IMR-90 (cell line): ENCODE measurements around the gene ADAT1. TPM values are rescaled to one million over a fixed set of nuclear protein-coding genes. Genes with fewer than 3 reads are reported as not detected.

Experiments
- ATAC-seq: fragments of 200-7000 bp; cut with Tn5 transposase; 2 replicates; pipeline ENCODE4 v1.9.1; 2020; ENCODE audit warnings: low read depth, mild to moderate bottlenecking, moderate library complexity
- BruUV-seq: library from RNA; stranded (reverse); fragments of 400-500 nt; replicated peaks from 2 replicates; lab custom pipeline; 2021; lab: Mats Ljungman, UMichigan
- CTCF ChIA-PET: fragments of 300-600 bp; formaldehyde crosslinking; extraction: SDS; loops from one replicate; lab custom pipeline; 2021; ENCODE audit warnings: antibody characterized with exemption; lab: Yijun Ruan, JAX
- POLR2A ChIA-PET: fragments of 300-600 bp; sonication (Branson Sonifier 250); formaldehyde crosslinking; loops from one replicate; lab custom pipeline; 2022; ENCODE audit warnings: antibody characterized with exemption; ENCODE audit not compliant: unreplicated experiment; lab: Charles Lee
- DNase-seq: peaks from one replicate; pipeline ENCODE4 v3.0.0; 2013
- H2AFZ ChIP-seq: replicated peaks from 2 replicates; pipeline ENCODE3; 2013; ENCODE audit warnings: low read length, mild to moderate bottlenecking; ENCODE audit not compliant: poor library complexity
- H2AK5ac ChIP-seq: 2 replicates; pipeline ENCODE4 v1.6.1; 2013; ENCODE audit warnings: low read depth, low read length, inconsistent platforms
- H2AK9ac ChIP-seq: replicated peaks from 2 replicates; pipeline ENCODE3; 2013; ENCODE audit warnings: mild to moderate bottlenecking, low read depth, low read length, moderate library complexity; ENCODE audit not compliant: poor library complexity
- H2BK120ac ChIP-seq: 2 replicates; pipeline ENCODE4 v1.6.1; 2013; ENCODE audit warnings: low read depth, low read length, inconsistent platforms
- H2BK15ac ChIP-seq: 3 replicates; pipeline ENCODE4 v1.6.1; 2013; ENCODE audit warnings: low read depth, low read length, inconsistent platforms
- H2BK20ac ChIP-seq: 2 replicates; pipeline ENCODE4 v1.6.1; 2013; ENCODE audit warnings: low read depth, mild to moderate bottlenecking, inconsistent platforms, low read length, moderate library complexity
- H2BK5ac ChIP-seq: 2 replicates; pipeline ENCODE4 v1.6.1; 2013; ENCODE audit warnings: mild to moderate bottlenecking, low read depth, low read length, inconsistent platforms; ENCODE audit not compliant: poor library complexity, severe bottlenecking
- H3K14ac ChIP-seq: replicated peaks from 2 replicates; pipeline ENCODE4 v1.6.1; 2013; ENCODE audit warnings: low read depth, low read length, inconsistent platforms
- H3K18ac ChIP-seq: 2 replicates; pipeline ENCODE4 v1.6.1; 2013; ENCODE audit warnings: low read depth, low read length, control low read depth
- H3K23ac ChIP-seq: 2 replicates; pipeline ENCODE4 v1.6.1; 2013; ENCODE audit warnings: low read depth, low read length, inconsistent platforms
- H3K27ac ChIP-seq: 2 replicates; pipeline ENCODE4 v1.5.1; 2013; ENCODE audit warnings: mild to moderate bottlenecking, control low read depth, low read length; ENCODE audit not compliant: insufficient read depth
- H3K27me3 ChIP-seq: 2 replicates; pipeline ENCODE4 v1.6.1; 2013; ENCODE audit warnings: low read length; ENCODE audit not compliant: control insufficient read depth, insufficient read depth
- H3K36me3 ChIP-seq: 2 replicates; pipeline ENCODE4 v1.6.1; 2013; ENCODE audit warnings: low read length, mixed read lengths; ENCODE audit not compliant: control insufficient read depth, insufficient read depth
- H3K4ac ChIP-seq: 2 replicates; pipeline ENCODE4 v1.6.1; 2013; ENCODE audit warnings: low read depth, low read length, inconsistent platforms
- H3K4me1 ChIP-seq: 2 replicates; pipeline ENCODE4 v1.6.1; 2013; ENCODE audit warnings: low read length, mixed read lengths; ENCODE audit not compliant: control insufficient read depth, insufficient read depth
- H3K4me2 ChIP-seq: 2 replicates; pipeline ENCODE4 v1.6.1; 2013; ENCODE audit warnings: low read depth, mild to moderate bottlenecking, control low read depth, low read length, moderate library complexity
- H3K4me3 ChIP-seq: 2 replicates; pipeline ENCODE4 v1.5.1; 2013; ENCODE audit warnings: low read depth, mild to moderate bottlenecking, control low read depth, low read length, moderate library complexity; ENCODE audit not compliant: insufficient read depth
- H3K56ac ChIP-seq: 2 replicates; pipeline ENCODE4 v1.6.1; 2013; ENCODE audit warnings: low read length, inconsistent platforms; ENCODE audit not compliant: insufficient read depth; ENCODE audit errors: extremely low read depth
- H3K79me1 ChIP-seq, 2 experiments: 2 replicates each; pipeline ENCODE4 v1.6.1; 2013; ENCODE audit warnings: low read length in 2 of 2, inconsistent platforms in 1 of 2, low read depth in 1 of 2
- H3K9ac ChIP-seq: 2 replicates; pipeline ENCODE4 v1.6.1; 2013; ENCODE audit warnings: low read depth, low read length, control low read depth
- H3K9me1 ChIP-seq: 2 replicates; pipeline ENCODE4 v1.6.1; 2013; ENCODE audit warnings: low read length, inconsistent platforms; ENCODE audit not compliant: insufficient read depth
- H3K9me3 ChIP-seq: 2 replicates; pipeline ENCODE4 v1.6.1; 2013; ENCODE audit warnings: low read length; ENCODE audit not compliant: control insufficient read depth, insufficient read depth
- H4K20me1 ChIP-seq: 2 replicates; pipeline ENCODE4 v1.6.1; 2013; ENCODE audit warnings: low read length, inconsistent platforms; ENCODE audit not compliant: insufficient read depth
- H4K5ac ChIP-seq: 2 replicates; pipeline ENCODE4 v1.6.1; 2013; ENCODE audit warnings: mild to moderate bottlenecking, low read depth, low read length, control low read depth
- H4K8ac ChIP-seq, 2 experiments: 2 replicates each; pipeline ENCODE4 v1.6.1; 2013; ENCODE audit warnings: low read depth in 2 of 2, low read length in 2 of 2, control low read depth in 1 of 2, inconsistent platforms in 1 of 2
- H4K91ac ChIP-seq: 2 replicates; pipeline ENCODE4 v1.6.1; 2013; ENCODE audit warnings: low read depth, low read length, inconsistent platforms; ENCODE audit not compliant: insufficient read depth
- MXI1 ChIP-seq: IDR thresholded peaks from 2 replicates; pipeline ENCODE4 v1.6.1; 2012; ENCODE audit warnings: low read depth, mild to moderate bottlenecking, low read length, moderate library complexity, borderline replicate concordance
- NFE2L2 ChIP-seq: fragments of 150-350 bp; IDR thresholded peaks from 2 replicates; pipeline ENCODE4 v1.6.1; 2016; ENCODE audit warnings: low read depth, mild to moderate bottlenecking, low read length
- POLR2A ChIP-seq: IDR thresholded peaks from 2 replicates; pipeline ENCODE4 v1.6.1; 2012; ENCODE audit warnings: mild to moderate bottlenecking, low read depth, low read length
- WGBS, 2 experiments: methylation state at CpG; one replicate each; pipeline versions ENCODE4 v1.1.5 to v1.1.7; 2013; ENCODE audit warnings: missing lambda C conversion rate in 2 of 2; ENCODE audit not compliant: insufficient read length in 1 of 2; ENCODE audit errors: extremely low coverage in 2 of 2; 5-methylcytosine and 5-hydroxymethylcytosine counted together
- dilution Hi-C: fragments of 300-500 bp; cut with HindIII; formaldehyde crosslinking; loops from one replicate; pipeline ENCODE4 v1.14.3; 2018; ENCODE audit warnings: low sequenced_read_pairs; ENCODE audit not compliant: unreplicated experiment
- in situ Hi-C: fragments of 300-500 bp; cut with MboI; formaldehyde crosslinking; loops from 3 replicates; pipeline ENCODE4 v1.14.3; 2019; ENCODE audit warnings: low sequenced_read_pairs, inconsistent platforms, mixed read lengths
- intact Hi-C: fragments of 100-400 bp; cut with micrococcal nuclease; formaldehyde crosslinking; loops from 2 replicates; pipeline ENCODE4 v1.10.0; 2022
- polyA plus RNA-seq, 3 experiments: library from polyadenylated mRNA; depleted of rRNA; stranded (reverse); fragments of >200 nt; gene quantifications; 2 replicates each; pipeline ENCODE4 v1.2.3, GENCODE V29; 2012; ENCODE audit warnings: low replicate concordance in 1 of 3
- total RNA-seq: library from RNA; depleted of rRNA; stranded (reverse); fragments of >200 nt; gene quantifications from 2 replicates; pipeline ENCODE4 v1.2.3, GENCODE V29; 2012

Gene ADAT1
- total and polyA plus RNA-seq, 2 of the 4 experiments (the other 2 are of a cell fraction): 22.7 to 52.9 TPM

- Histone ChIP-seq H3K4me1 (peaks cover 4% of the 10 kb centered on the region; the same call in 1 of the 2 replicates), H3K14ac (peak overlapping the region; percentile 32; the same call in 1 of the 2 replicates), H2BK20ac (no peak overlapping the region), H3K18ac (no peak overlapping the region), H2BK120ac (no peak overlapping the region), H3K23ac (0 out of 2 replicates have a peak overlapping the region, but pooled peaks have one; percentile 19), H2BK15ac (no peak overlapping the region), H3K79me1 (0 out of 4 replicates have a peak, but pooled peaks cover 0 to 2% of the 10 kb centered on the region in 2 experiments), H2AFZ (peak overlapping the region; percentile 98), H3K27me3 (peaks cover 1% of the 10 kb centered on the region; the same call in 1 of the 2 replicates), H3K36me3 (no peaks in the 10 kb centered on the region), H3K27ac (peak overlapping the region; percentile 24; the same call in 1 of the 2 replicates), H2BK5ac (no peak overlapping the region), H3K4me2 (peak overlapping the region; percentile 82), H4K20me1 (no peaks in the 10 kb centered on the region), H3K9me1 (peaks cover 8% of the 10 kb centered on the region), H3K9me3 (no peaks in the 10 kb centered on the region), H2AK9ac (peak overlapping the region; percentile 85), H4K8ac (peak overlapping the region; percentile 50 to 51; a peak in 3 of 4 replicates), H4K91ac (no peak overlapping the region), H3K4me3 (peak overlapping the region; percentile 46), H2AK5ac (no peak overlapping the region), H3K4ac (no peak overlapping the region; the same call in 1 of the 2 replicates), H3K9ac (peak overlapping the region; percentile 26), H3K56ac (peak overlapping the region; percentile 28), H4K5ac (no peak overlapping the region)
- BruUV-seq: no TSS peak
- in situ Hi-C loops: no loop called here
- dilution Hi-C loops: no loop called here
- intact Hi-C loops: loop anchor here (5.0 kb wide), 1 partner anchor 93 kb away; the partner anchor contains the start of gene TMEM170A
- peak; percentile 88 for ATAC-seq
- WGBS, 2 experiments: 0% methylated on average over 11 of the region's 26 CpGs; no CpG with 5 or more reads in 1 of the 2 experiments
- POLR2A ChIA-PET: no interaction called here
- CTCF ChIA-PET: interaction anchor here (0.6 to 0.8 kb wide), 2 partner anchors 38 to 43 kb away, joined by 3 to 4 read pairs; no protein-coding TSS in a partner anchor
- TF ChIP-seq NFE2L2 (no peak), MXI1 (peak; percentile 77; the same call in 1 of the 2 replicates), POLR2A (0 out of 2 replicates have a peak, but pooled peaks have one; percentile 46)
- peak; percentile 86 for DNase-seq
These were observed 67.8 kb downstream of the ADAT1 start for GRCh38 chr16:75555213-75555706.
